ENCODE results near the gene UBE2D2.
"Not testable (repeated sequence)": the region's sequence is repeated elsewhere in the genome, so short reads cannot be mapped to it uniquely, and the experiment has no call there.

UBE2D2 gene

GRCh38 chr5:139560752-139561654 lies at the start of gene UBE2D2:
Gene UBE2D2, plus strand, starts transcription at chr5:139561339. Its CDS starts 453 bp downstream, at chr5:139561792.
- peak; percentile 97 for DNase-seq (ENCODE audit: low read depth)
- peak within 1 kb of the TSS; percentile 88 for H3K4me3 ChIP-seq (ENCODE audit: control insufficient read depth, low read depth, low read length)
- no peak for TF ChIP-seq CTCF (conservative IDR thresholded peaks at IDR 0.05; ENCODE audit: control insufficient read depth, insufficient read depth, low read depth, low read length)

- H3K4me3 ChIP-seq (ENCODE audit: control insufficient read depth, low read depth, low read length) = no peak overlapping the region
- DNase-seq (ENCODE audit: low read depth) = no peak
- TF ChIP-seq CTCF (conservative IDR thresholded peaks at IDR 0.05; ENCODE audit: control insufficient read depth, insufficient read depth, low read depth, low read length) = no peak
Measured at GRCh38 chr5:139512786-139513390, 48.3 kb upstream of the UBE2D2 start.

- DNase-seq (ENCODE audit: low read depth) = peak; percentile 74
- not testable (repeated sequence) for H3K4me3 ChIP-seq (ENCODE audit: control insufficient read depth, low read depth, low read length)
- TF ChIP-seq CTCF (conservative IDR thresholded peaks at IDR 0.05; ENCODE audit: control insufficient read depth, insufficient read depth, low read depth, low read length) = peak; percentile 71
Measured at GRCh38 chr5:139513434-139513833, 47.7 kb upstream of the UBE2D2 start.

GRCh38 chr5:139513852-139514485 lies 47.2 kb upstream of the UBE2D2 start:
- no peak overlapping the region for H3K4me3 ChIP-seq (ENCODE audit: control insufficient read depth, low read depth, low read length)
- no peak for TF ChIP-seq CTCF (conservative IDR thresholded peaks at IDR 0.05; ENCODE audit: control insufficient read depth, insufficient read depth, low read depth, low read length)
- no peak for DNase-seq (ENCODE audit: low read depth)

GRCh38 chr5:139514486-139514856 lies 46.7 kb upstream of the UBE2D2 start:
- TF ChIP-seq CTCF (conservative IDR thresholded peaks at IDR 0.05; ENCODE audit: control insufficient read depth, insufficient read depth, low read depth, low read length) = no peak
- no peak overlapping the region for H3K4me3 ChIP-seq (ENCODE audit: control insufficient read depth, low read depth, low read length)
- peak; percentile 6 for DNase-seq (ENCODE audit: low read depth)

- H3K4me3 ChIP-seq (ENCODE audit: control insufficient read depth, low read depth, low read length) = peak overlapping the region; percentile 60
- TF ChIP-seq CTCF (conservative IDR thresholded peaks at IDR 0.05; ENCODE audit: control insufficient read depth, insufficient read depth, low read depth, low read length) = peak; percentile 56
- DNase-seq (ENCODE audit: low read depth) = peak; percentile 74
Measured at GRCh38 chr5:139517683-139518564, 43.2 kb upstream of the UBE2D2 start.

All from fibroblast of mammary gland (primary cell).